Neural crest cell (in vitro differentiated cells): Measurements from ENCODE around the gene SFXN1. TPM values are rescaled to one million over a fixed set of nuclear protein-coding genes. Genes with fewer than 3 reads are reported as not detected.

ENCODE experiments used
- DNase-seq: peaks from one replicate; pipeline ENCODE4 v3.0.0; 2021; ENCODE audit warnings: low read depth, mixed read lengths, low spot score
- H3K27ac Mint-ChIP-seq: one replicate; pipeline ENCODE4 v1.8.0; 2021; ENCODE audit warnings: mild to moderate bottlenecking, mixed read lengths; ENCODE audit not compliant: unreplicated experiment
- H3K27me3 Mint-ChIP-seq: 2 replicates; pipeline ENCODE4 v1.8.0; 2021; ENCODE audit warnings: low read depth, mild to moderate bottlenecking, mixed read lengths
- H3K36me3 Mint-ChIP-seq: 2 replicates; pipeline ENCODE4 v1.8.0; 2021; ENCODE audit warnings: low read depth, mild to moderate bottlenecking, mixed read lengths
- H3K4me1 Mint-ChIP-seq: 2 replicates; pipeline ENCODE4 v1.8.0; 2021; ENCODE audit warnings: mixed read lengths
- H3K4me3 Mint-ChIP-seq: one replicate; pipeline ENCODE4 v1.8.0; 2021; ENCODE audit warnings: mild to moderate bottlenecking, mixed read lengths
- H3K9me3 Mint-ChIP-seq: 2 replicates; pipeline ENCODE4 v1.8.0; 2021; ENCODE audit warnings: mixed read lengths
- CTCF ChIP-seq: fragments of 200-600 bp; sonication (generic); conservative IDR thresholded peaks from 2 replicates; pipeline ENCODE4 v1.5.0; 2021; ENCODE audit warnings: antibody characterized with exemption, mild to moderate bottlenecking
- long read RNA-seq: library from polyadenylated mRNA; unstranded; transcript quantifications from one replicate; pipeline ENCODE4 v2.0.0, GENCODE V29; 2020
- total RNA-seq: library from RNA; stranded (reverse); gene quantifications from 2 replicates; pipeline ENCODE4 v1.2.1, GENCODE V29; 2021

SFXN1 gene
- total RNA-seq: 103 TPM in 2 replicates
- long read RNA-seq, full-length matches to known transcripts: 93 of 130 reads
- long read RNA-seq, partial matches to known transcripts: 19 of 130 reads
- long read RNA-seq, other reads (novel, unspliced or antisense): 18 of 130 reads

- H3K36me3 Mint-ChIP-seq: peaks cover 23% of the 10 kb centered on the region
- peak; percentile 70 for DNase-seq
- peak within 1 kb of the TSS; percentile 94 for H3K4me3 Mint-ChIP-seq
- H3K27ac Mint-ChIP-seq: peak within 1 kb of the TSS; percentile 54
- peaks cover 34% of the 10 kb centered on the region for H3K27me3 Mint-ChIP-seq
- peaks cover 29% of the 10 kb centered on the region for H3K4me1 Mint-ChIP-seq
- H3K9me3 Mint-ChIP-seq: no peaks in the 10 kb centered on the region
- TF ChIP-seq CTCF: no peak
These were observed at the start of gene SFXN1 for GRCh38 chr5:175478384-175479124. SFXN1 (plus strand) TSS chr5:175478560; CDS start chr5:175492104, 13,544 bp downstream.

DNA sequence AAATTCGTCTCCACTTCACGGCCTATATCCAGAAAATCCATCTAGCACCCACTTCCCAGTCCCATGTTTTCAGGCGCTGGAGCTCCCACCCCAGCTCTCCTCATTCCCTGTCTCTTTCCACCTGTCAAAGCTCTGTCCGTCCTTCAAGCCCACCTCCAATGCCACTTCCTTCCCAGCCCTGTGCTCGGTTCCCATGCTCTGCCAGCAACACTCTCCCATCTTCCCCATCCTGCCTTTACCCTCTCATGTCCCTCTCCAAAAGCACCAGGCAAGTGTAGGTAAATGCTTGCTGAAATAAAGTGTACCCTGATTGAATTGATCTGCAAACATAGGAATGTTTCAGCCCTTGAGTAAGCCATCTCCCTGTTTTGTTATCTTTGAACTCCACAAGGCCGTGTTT is 43.6 kb upstream of the SFXN1 start:
- H3K27ac Mint-ChIP-seq: no peak overlapping the region
- DNase-seq: no peak

GRCh38 chr5:175436359-175436758 is 42.0 kb upstream of the SFXN1 start:
- Mint-ChIP-seq H3K27ac (no peak overlapping the region), H3K4me1 (peaks cover 5% of the 10 kb centered on the region), H3K9me3 (no peaks in the 10 kb centered on the region), H3K36me3 (no peaks in the 10 kb centered on the region), H3K27me3 (peaks cover 26% of the 10 kb centered on the region), H3K4me3 (no peak overlapping the region)
- no peak for TF ChIP-seq CTCF
- DNase-seq: no peak

More for the DNA sequence above, 43.6 kb upstream of the SFXN1 start:
- no peaks in the 10 kb centered on the region for H3K9me3 Mint-ChIP-seq
- peaks cover 5% of the 10 kb centered on the region for H3K4me1 Mint-ChIP-seq
- TF ChIP-seq CTCF: no peak
- H3K27me3 Mint-ChIP-seq: peaks cover 11% of the 10 kb centered on the region
- no peak overlapping the region for H3K4me3 Mint-ChIP-seq
- no peaks in the 10 kb centered on the region for H3K36me3 Mint-ChIP-seq

DNA sequence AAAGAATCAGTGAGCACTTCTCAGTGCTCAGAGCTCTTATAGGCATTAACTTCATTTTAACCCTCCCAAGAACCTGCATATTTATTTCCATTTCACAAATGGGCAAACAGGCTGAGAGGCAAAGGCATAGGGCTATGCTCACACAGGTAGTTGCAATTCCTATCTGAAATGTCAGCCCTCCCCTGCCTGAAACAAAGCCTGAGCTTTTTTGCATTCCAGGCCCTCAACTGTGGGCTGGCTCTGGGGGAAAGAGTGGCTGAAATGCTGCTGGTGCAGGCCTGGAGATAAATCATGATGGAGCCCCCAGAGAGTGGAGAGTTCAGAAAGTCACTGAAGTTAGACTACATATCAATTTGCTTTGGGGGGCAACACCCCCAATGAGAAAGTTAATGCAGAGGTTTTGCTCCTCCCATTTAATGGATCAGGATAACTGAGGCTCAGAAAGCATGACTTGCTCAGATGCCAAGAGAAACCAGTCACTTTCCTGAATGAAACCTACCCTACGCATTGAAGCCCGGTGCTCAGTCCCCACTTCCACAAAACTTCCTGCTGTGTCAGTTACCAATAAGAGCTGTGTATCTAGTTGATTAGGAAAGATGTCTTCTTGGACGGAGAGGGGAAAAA is 40.0 kb upstream of the SFXN1 start:
- Mint-ChIP-seq H3K36me3 (no peaks in the 10 kb centered on the region), H3K4me3 (no peak overlapping the region), H3K27ac (no peak overlapping the region), H3K4me1 (peaks cover 5% of the 10 kb centered on the region), H3K27me3 (peaks cover 46% of the 10 kb centered on the region), H3K9me3 (no peaks in the 10 kb centered on the region)
- no peak for DNase-seq
- no peak for TF ChIP-seq CTCF

- Mint-ChIP-seq H3K36me3 (no peaks in the 10 kb centered on the region), H3K27ac (no peak overlapping the region), H3K27me3 (peaks cover 86% of the 10 kb centered on the region), H3K4me3 (peak overlapping the region; percentile 20), H3K4me1 (peaks cover 11% of the 10 kb centered on the region), H3K9me3 (no peaks in the 10 kb centered on the region)
- no peak for DNase-seq
- TF ChIP-seq CTCF: no peak
These were observed 34.8 kb upstream of the SFXN1 start for GRCh38 chr5:175443514-175444059.
